GM23338 (cell line): ENCODE results near the gene DNAJA3. TPM values are rescaled to one million over a fixed set of nuclear protein-coding genes. Genes with fewer than 3 reads are reported as not detected.
A peak's percentile ranks its signal among the peaks of the same experiment; 100 is the strongest.

Experiments used
- ATAC-seq: fragments of 200-7000 bp; cut with Tn5 transposase; 3 replicates; pipeline ENCODE4 v1.9.1; 2020
- DNase-seq: peaks from one replicate; pipeline ENCODE4 v3.0.0-alpha.2; 2015; ENCODE audit warnings: low spot score
- H2AFZ ChIP-seq: fragments of 200-600 bp; sonication (generic); 2 replicates; pipeline ENCODE4 v1.8.0; 2016; ENCODE audit warnings: antibody characterized with exemption, mild to moderate bottlenecking, moderate library complexity
- H3F3A ChIP-seq: fragments of 200-600 bp; sonication (generic); replicated peaks from 2 replicates; pipeline ENCODE4 v1.8.0; 2017; ENCODE audit warnings: antibody characterized with exemption, mixed run types, low read depth
- H3K27ac ChIP-seq: fragments of 200-600 bp; sonication (generic); 2 replicates; pipeline ENCODE4 v1.6.1; 2016; ENCODE audit warnings: low read depth
- H3K27me3 ChIP-seq: fragments of 200-600 bp; sonication (generic); 2 replicates; pipeline ENCODE4 v1.8.0; 2016; ENCODE audit warnings: mild to moderate bottlenecking, mixed run types, moderate library complexity; ENCODE audit not compliant: insufficient read depth
- H3K36me3 ChIP-seq: fragments of 200-600 bp; sonication (generic); 2 replicates; pipeline ENCODE4 v1.8.0; 2016; ENCODE audit warnings: mild to moderate bottlenecking; ENCODE audit not compliant: insufficient read depth
- H3K4me1 ChIP-seq: fragments of 200-600 bp; sonication (generic); 2 replicates; pipeline ENCODE4 v1.8.0; 2016; ENCODE audit warnings: mild to moderate bottlenecking, moderate library complexity; ENCODE audit not compliant: insufficient read depth
- H3K4me2 ChIP-seq: fragments of 200-600 bp; sonication (generic); 2 replicates; pipeline ENCODE4 v1.7.1; 2017; ENCODE audit warnings: mixed run types
- H3K4me3 ChIP-seq: fragments of 200-600 bp; sonication (generic); 2 replicates; pipeline ENCODE4 v1.6.1; 2016; ENCODE audit warnings: mixed run types
- H3K79me2 ChIP-seq: fragments of 200-600 bp; sonication (generic); replicated peaks from 2 replicates; pipeline ENCODE4 v1.8.0; 2017; ENCODE audit warnings: mild to moderate bottlenecking; ENCODE audit not compliant: insufficient read depth
- H3K9me2 ChIP-seq: fragments of 200-600 bp; sonication (generic); 2 replicates; pipeline ENCODE4 v1.8.0; 2017; ENCODE audit not compliant: insufficient read depth
- H4K20me1 ChIP-seq: fragments of 200-600 bp; sonication (generic); replicated peaks from 2 replicates; pipeline ENCODE4 v1.8.0; 2017; ENCODE audit warnings: mild to moderate bottlenecking; ENCODE audit not compliant: insufficient read depth
- H3K27ac Mint-ChIP-seq: 2 replicates; pipeline ENCODE4 v1.8.0; 2020; ENCODE audit warnings: inconsistent platforms, mild to moderate bottlenecking, moderate library complexity, mixed read lengths
- H3K27me3 Mint-ChIP-seq: 3 replicates; pipeline ENCODE4 v1.8.0; 2022; ENCODE audit warnings: low read depth, mild to moderate bottlenecking, moderate library complexity, mixed read lengths, inconsistent platforms; ENCODE audit not compliant: insufficient read depth, poor library complexity
- H3K36me3 Mint-ChIP-seq: 3 replicates; pipeline ENCODE4 v1.8.0; 2021; ENCODE audit warnings: low read depth, mild to moderate bottlenecking, inconsistent platforms, moderate library complexity, mixed read lengths
- H3K4me1 Mint-ChIP-seq: 3 replicates; pipeline ENCODE4 v1.8.0; 2020; ENCODE audit warnings: mild to moderate bottlenecking, inconsistent platforms, mixed read lengths
- H3K4me3 Mint-ChIP-seq: 3 replicates; pipeline ENCODE4 v1.8.0; 2021; ENCODE audit warnings: moderate library complexity, mild to moderate bottlenecking, inconsistent platforms, mixed read lengths
- H3K9me3 Mint-ChIP-seq: 3 replicates; pipeline ENCODE4 v1.8.0; 2020; ENCODE audit warnings: moderate library complexity, mild to moderate bottlenecking, inconsistent platforms, mixed read lengths
- CREB1 ChIP-seq: fragments of 250-450 bp; sonication (Bioruptor Pico); IDR thresholded peaks from 2 replicates; pipeline ENCODE4 v1.5.0; 2020; ENCODE audit warnings: low read depth, mild to moderate bottlenecking, moderate library complexity
- EZH2 ChIP-seq: fragments of 200-600 bp; sonication (generic); IDR thresholded peaks from one replicate; pipeline ENCODE4 v1.8.0; 2017; ENCODE audit warnings: antibody characterized with exemption, mild to moderate bottlenecking, low read depth; ENCODE audit not compliant: unreplicated experiment
- EZH2phosphoT487 ChIP-seq: fragments of 200-600 bp; sonication (generic); IDR thresholded peaks from one replicate; pipeline ENCODE4 v1.8.1; 2018; ENCODE audit warnings: antibody characterized with exemption; ENCODE audit not compliant: unreplicated experiment
- NANOG ChIP-seq: IDR thresholded peaks from 2 replicates; pipeline ENCODE4 v1.6.1; 2016; ENCODE audit warnings: antibody characterized with exemption, borderline replicate concordance
- REST ChIP-seq: IDR thresholded peaks from one replicate; pipeline ENCODE4 v1.6.1; 2018; ENCODE audit warnings: antibody characterized with exemption; ENCODE audit not compliant: unreplicated experiment
- STAT1 ChIP-seq: IDR thresholded peaks from one replicate; pipeline ENCODE4 v1.6.1; 2016; ENCODE audit warnings: antibody characterized with exemption; ENCODE audit not compliant: unreplicated experiment
- ZNF114 ChIP-seq: fragments of 250-450 bp; sonication (Bioruptor Pico); IDR thresholded peaks from 2 replicates; pipeline ENCODE4 v1.5.0; 2020; ENCODE audit warnings: mild to moderate bottlenecking, moderate library complexity
- ZNF331 ChIP-seq: fragments of 250-450 bp; sonication (Bioruptor Pico); IDR thresholded peaks from 2 replicates; pipeline ENCODE4 v1.5.0; 2020; ENCODE audit warnings: low read depth, mild to moderate bottlenecking, moderate library complexity
- polyA plus RNA-seq: library from polyadenylated mRNA; unstranded; fragments of >200 nt; fragmentation: Nextera tagmentation; extraction: Ambion mirVana; gene quantifications from 2 replicates; pipeline ENCODE4 v1.2.1, GENCODE V29; 2016
- total RNA-seq: library from RNA; depleted of rRNA; stranded (reverse); fragments of >200 nt; shearing (Covaris generic); gene quantifications from 2 replicates; pipeline ENCODE4 v1.2.3, GENCODE V29; 2014
- TF ChIP-seq, protein P1 (sequence below): IDR thresholded peaks from 2 replicates; pipeline ENCODE4 v1.6.1; 2016; ENCODE audit warnings: antibody characterized with exemption

Gene DNAJA3
- total and polyA plus RNA-seq, 2 experiments from 2014 or later = 56.3 to 75.5 TPM

- TF ChIP-seq REST = no peak
- no peak for TF ChIP-seq EZH2
- TF ChIP-seq ZNF331 (CRISPR knock-in tag) = no peak
- no peak for TF ChIP-seq STAT1
Observed at GRCh38 chr16:4415538-4416199, 10.0 kb upstream of the DNAJA3 start (continued).

GRCh38 chr16:4416200-4417032 lies 9.3 kb upstream of the DNAJA3 start, which contains the start of gene CORO7:
CORO7 (minus strand) TSS chr16:4416596; CDS start chr16:4416518, 78 bp downstream.
- no peaks in the 10 kb centered on the region for H3K9me3 Mint-ChIP-seq
- peak; percentile 93 for DNase-seq
- no peak for TF ChIP-seq EZH2phosphoT487
- Histone ChIP-seq H3K4me3 (peak within 1 kb of the TSS; percentile 84), H3K9me2 (no peaks in the 10 kb centered on the region), H3K27me3 (no peaks in the 10 kb centered on the region), H3F3A (peaks cover 10% of the 10 kb centered on the region), H3K36me3 (no peaks in the 10 kb centered on the region; the same call in 1 of the 2 replicates), H4K20me1 (peaks cover 6% of the 10 kb centered on the region), H3K4me2 (peak within 1 kb of the TSS; percentile 88), H3K4me1 (peaks cover 5% of the 10 kb centered on the region; the same call in 1 of the 2 replicates), H2AFZ (peak within 1 kb of the TSS; percentile 99), H3K79me2 (peaks cover 10% of the 10 kb centered on the region), H3K27ac (no peak within 1 kb of the TSS)
- ATAC-seq = peak; percentile 92
- no peaks in the 10 kb centered on the region; the same call in 2 of the 3 replicates for H3K36me3 Mint-ChIP-seq
- H3K27ac Mint-ChIP-seq = no peak within 1 kb of the TSS
- peak within 1 kb of the TSS; percentile 82 for H3K4me3 Mint-ChIP-seq
- peaks cover 12% of the 10 kb centered on the region for H3K27me3 Mint-ChIP-seq
- peaks cover 8% of the 10 kb centered on the region for H3K4me1 Mint-ChIP-seq

GRCh38 chr16:4419402-4419959 lies 6.2 kb upstream of the DNAJA3 start:
- peaks cover 6% of the 10 kb centered on the region for H4K20me1 ChIP-seq
- no peak overlapping the region for H3K4me3 Mint-ChIP-seq
- H3F3A ChIP-seq = peaks cover 10% of the 10 kb centered on the region
- ATAC-seq (no peak), DNase-seq (no peak)
- H3K9me3 Mint-ChIP-seq = no peaks in the 10 kb centered on the region
- H3K4me2 ChIP-seq = no peak overlapping the region
- peaks cover 6% of the 10 kb centered on the region for H3K4me1 ChIP-seq
- H3K27ac Mint-ChIP-seq = no peak overlapping the region
- no peaks in the 10 kb centered on the region for H3K27me3 ChIP-seq
- no peak overlapping the region for H3K27ac ChIP-seq
- peaks cover 10% of the 10 kb centered on the region for H3K4me1 Mint-ChIP-seq
- no peaks in the 10 kb centered on the region; the same call in 2 of the 3 replicates for H3K36me3 Mint-ChIP-seq
- peaks cover 9% of the 10 kb centered on the region for H3K27me3 Mint-ChIP-seq
- no peaks in the 10 kb centered on the region for H3K9me2 ChIP-seq
- H3K36me3 ChIP-seq = no peaks in the 10 kb centered on the region; the same call in 1 of the 2 replicates
- no peak overlapping the region for H2AFZ ChIP-seq
- TF ChIP-seq ZNF114 (CRISPR knock-in tag) (no peak), REST (no peak), NANOG (no peak), ZNF331 (CRISPR knock-in tag) (no peak), STAT1 (no peak), EZH2 (no peak), CREB1 (CRISPR knock-in tag) (no peak)
- TF ChIP-seq, protein P1, sequence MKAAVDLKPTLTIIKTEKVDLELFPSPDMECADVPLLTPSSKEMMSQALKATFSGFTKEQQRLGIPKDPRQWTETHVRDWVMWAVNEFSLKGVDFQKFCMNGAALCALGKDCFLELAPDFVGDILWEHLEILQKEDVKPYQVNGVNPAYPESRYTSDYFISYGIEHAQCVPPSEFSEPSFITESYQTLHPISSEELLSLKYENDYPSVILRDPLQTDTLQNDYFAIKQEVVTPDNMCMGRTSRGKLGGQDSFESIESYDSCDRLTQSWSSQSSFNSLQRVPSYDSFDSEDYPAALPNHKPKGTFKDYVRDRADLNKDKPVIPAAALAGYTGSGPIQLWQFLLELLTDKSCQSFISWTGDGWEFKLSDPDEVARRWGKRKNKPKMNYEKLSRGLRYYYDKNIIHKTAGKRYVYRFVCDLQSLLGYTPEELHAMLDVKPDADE = no peak
- peaks cover 10% of the 10 kb centered on the region for H3K79me2 ChIP-seq
- no peak overlapping the region for H3K4me3 ChIP-seq
